Stimulated activated CD8-positive, alpha-beta memory T cell treated with anti-CD3 and anti-CD28 coated beads, Interleukin-2, amount 100 ng/mL, for 48 hours (primary cell): Measurements from ENCODE around the gene TPPP3.

Source experiments
- DNase-seq, 2 donors: peaks; one replicate each; pipeline ENCODE4 v3.0.0-alpha.2; 2020; ENCODE audit warnings: low read depth in 2 of 2

The TPPP3 gene

DNA sequence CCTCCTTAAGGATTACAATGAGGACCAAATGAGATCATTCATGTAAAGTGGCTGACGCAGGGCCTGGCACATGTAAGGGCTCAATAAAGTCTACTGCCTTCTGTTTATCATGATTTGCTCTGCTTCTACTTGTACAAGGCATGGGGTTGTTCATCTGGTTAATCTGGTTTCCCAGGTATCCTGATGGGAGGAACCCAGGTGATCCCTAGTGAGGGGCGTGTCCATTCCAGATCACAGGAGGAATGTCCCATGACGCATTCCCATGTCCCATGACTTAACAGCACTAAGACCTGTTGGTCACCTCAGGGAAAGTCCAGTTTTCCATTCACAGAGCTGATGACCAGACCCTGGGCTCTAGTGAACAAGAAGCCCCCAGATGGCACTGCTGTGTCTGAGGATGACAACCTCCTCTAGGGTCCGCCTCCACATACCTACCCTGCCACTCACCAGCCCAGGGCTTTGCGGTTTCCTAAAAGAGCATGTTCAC lies 11.5 kb upstream of the TPPP3 start:
- no peak for DNase-seq

DNA sequence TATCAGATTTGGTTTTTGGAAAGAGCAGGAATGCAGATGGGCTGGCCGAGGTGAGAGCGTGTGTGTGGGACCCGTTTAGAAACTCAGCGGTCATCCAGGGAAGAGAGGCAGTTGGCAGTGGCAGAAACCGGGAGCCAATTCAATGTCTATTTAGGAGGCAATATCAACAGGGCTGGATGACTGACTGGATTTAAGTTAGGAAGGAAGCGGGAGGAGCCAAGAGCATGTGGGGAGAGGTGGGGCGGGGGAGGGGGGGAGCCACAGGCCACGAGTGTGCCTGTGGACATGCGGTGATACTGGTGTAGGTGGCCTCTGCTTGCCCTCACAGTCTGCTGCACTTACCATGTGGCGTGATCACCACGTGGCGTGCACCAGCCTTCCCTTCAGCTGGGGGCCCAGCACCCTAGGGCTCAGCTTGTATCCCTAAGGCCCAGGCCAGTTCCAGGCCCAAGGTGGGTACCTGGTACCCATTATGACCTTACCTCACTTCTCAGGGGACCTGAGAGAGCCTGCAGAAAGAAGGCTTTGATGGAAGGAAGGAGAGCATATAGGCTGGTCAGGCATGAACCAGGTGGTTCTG lies 10.8 kb upstream of the TPPP3 start:
- no peak for DNase-seq

DNA sequence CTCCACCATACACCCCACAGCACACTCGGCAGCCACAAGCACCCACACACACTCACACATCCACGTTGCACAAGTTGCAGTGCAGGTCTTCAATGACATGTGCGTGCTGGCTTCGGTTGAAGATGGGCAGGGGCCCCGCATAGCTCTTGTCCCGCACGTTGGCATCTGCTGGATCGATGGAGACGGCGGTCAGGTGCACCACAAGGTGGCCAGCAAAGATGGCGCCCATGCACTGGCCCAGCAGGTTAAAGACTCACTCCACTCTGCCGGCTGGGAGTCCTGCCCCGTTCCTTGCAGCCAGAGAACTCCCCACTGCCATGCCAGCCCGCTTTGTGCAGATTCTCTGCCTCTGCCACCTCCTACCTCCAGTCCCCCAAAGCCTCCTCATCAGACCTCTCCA lies 7.6 kb upstream of the TPPP3 start:
- DNase-seq = no peak

DNA sequence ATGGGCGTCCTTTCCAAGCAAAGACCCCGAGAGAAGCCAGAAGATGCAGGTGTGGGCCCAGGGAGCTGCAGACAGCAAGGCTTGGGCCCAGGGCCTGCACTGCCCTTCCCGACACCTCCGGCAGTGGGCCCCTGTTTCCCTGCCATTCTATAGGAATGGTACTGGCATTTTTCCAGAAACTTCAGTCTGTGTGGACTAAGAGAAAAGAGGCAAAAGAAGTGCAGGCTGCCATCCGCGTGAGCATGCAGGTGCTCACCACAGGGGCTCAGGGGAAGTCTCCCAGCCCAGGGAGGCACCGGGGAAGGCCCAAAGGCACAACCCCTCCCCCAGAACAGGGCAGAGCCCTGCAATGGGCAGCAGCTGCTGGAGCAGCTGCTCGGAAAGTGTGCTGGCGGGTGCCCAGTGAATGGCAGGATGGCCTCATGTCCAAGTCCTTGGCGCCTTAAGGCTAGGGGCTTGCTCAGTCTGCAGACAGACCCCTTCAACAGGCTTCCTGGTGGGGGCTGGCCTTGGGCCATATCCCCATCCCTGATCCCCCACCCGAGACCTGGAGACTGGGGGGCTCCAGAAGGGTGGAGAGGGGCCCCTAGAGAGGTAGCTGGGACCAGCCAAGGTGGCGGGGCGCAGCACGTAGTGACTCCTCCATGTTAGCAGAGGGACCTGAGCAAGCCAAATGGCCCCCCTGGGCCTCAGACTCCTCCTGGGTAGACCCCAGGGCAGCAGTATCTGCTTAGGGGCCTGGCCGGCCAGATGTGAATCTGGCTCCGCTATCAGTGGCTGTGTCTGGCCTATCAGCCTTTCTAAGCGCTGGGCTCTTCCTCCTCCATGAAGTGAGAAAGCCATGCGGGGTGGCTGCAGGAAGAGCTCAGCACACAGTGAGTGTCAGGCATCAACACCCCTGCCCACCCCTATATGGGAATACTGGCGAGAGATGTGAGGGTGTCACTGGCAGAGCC lies 6.7 kb upstream of the TPPP3 start:
- DNase-seq = no peak

DNA sequence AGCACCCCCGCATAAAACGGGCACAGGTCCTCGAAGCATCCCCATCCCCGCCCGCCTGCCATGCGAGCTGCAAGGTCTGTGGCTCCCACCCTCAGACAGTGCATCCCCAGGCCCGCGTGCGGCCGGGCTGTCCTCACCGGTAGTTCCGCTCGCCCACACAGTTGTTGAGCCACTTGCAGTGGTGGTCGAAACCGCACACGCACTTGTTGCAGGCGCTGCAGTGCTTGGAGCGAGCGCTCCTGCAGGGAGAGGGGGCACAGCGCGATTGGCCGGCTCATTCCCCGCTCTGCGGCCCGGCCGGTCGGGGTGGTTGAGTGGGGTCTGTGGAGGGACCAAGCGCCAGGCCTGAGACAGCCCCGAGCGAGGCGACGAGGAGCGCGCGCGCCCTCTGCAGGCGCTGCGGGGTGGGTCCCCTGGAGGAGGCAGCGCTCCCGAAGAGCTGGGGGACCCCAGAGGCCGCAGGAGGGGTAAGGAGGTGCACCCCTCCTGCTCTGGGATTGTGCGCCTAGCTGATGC lies 6.0 kb upstream of the TPPP3 start:
- DNase-seq = peak; percentile 42 to 48

DNA sequence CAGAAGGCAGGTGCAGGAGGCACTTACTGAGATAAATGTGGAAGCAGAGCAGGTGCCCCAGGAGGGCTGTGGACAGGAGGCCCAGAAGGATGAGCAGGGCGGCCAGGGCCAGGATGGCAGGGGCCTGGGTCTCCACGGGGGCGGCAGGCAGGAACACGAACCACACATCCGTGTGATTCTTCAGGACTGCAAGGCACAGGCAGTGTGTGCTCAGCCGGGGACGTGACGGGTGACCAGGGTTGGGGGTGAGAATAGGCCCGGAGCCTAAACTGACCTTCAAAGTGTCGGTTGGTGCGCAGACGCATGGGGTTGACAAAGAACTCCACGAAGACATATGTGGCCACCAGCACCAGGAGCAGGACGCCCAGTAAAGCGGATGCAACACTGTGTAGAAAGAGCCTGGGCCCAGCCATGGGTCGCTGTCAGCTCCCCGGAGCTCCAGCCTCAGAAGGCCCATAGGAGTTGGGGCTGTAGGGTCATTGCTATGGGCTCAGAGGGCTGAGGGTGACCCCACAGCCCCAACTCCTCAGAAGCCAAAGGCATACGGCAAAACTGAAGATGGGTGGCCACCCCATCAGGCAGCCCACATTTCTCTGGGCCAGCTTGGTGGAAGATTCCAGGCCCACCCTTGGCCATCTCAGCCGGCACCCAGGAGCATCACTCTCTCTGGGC lies 5.4 kb upstream of the TPPP3 start:
- DNase-seq = no peak

DNA sequence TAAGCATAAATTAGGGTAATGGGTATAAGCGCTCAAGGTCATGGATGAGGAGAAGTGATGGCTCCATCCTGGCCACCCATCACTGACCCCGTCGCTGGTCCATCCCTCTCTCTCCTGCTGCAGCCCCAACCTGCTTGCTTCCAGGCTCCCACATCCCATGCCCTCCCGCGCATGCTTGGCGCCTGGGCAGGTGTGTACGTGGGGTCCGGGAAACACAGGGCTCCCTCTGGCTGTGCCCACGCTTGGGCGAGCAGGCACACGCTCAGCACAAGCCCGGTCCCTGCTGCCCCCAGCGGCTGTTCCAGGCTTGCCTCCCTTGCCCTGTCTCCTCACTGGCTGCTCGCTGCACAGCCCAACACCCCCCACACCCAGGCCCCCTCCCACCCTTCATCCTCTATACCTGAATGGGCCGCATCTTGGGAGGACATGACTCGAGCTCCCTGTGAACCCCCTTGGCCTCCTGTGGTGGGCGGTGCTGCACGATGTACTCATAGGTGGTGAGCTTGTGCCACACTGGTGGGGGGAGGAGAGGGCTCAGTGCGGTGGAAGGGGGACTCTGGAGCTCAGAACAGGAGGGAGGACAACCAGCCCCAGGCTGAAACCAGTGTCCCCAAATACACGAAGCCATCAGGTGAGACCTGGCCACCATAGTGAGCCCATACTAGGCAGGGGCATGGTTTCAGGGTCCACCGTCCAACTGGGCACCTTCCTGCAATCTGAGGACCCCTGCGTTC lies 4.7 kb upstream of the TPPP3 start:
- no peak for DNase-seq

DNA sequence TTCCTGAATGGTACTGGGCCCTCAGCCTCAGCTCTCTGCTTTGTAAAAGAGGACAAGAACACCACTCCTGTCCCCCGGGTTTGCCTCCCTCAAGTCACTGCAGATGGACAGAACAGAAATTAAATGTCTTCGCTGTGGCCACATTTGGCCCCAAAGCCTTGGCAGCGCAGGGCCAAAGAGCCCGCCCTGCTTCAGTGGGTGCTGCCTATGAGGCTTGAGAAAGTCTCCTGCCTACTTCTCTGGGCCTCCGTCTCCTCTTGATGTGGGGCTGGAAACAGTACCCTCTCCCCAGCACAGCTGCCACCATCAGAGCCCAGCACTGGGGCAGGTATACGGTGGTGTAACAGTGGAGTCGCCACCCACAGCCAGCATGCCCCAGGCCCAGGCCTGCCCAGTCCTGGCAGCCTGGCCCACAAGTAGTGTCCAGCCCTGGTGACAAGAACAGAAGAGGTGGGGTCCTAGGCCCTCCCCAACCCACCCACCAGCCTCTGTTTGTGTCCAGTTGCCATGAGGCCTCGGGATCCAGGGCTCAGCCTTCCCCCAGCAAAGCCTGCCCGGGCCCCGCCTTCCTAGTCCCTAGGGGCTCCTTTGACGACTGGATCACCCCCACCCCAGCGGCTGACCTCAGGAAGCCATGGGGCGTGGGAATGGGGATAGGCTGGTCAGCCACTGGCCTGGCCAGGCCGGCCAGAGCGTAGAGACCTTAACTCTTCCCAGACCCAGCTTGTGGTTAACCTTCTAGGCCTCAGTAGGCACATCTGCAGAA lies 3.9 kb upstream of the TPPP3 start:
- no peak for DNase-seq

DNA sequence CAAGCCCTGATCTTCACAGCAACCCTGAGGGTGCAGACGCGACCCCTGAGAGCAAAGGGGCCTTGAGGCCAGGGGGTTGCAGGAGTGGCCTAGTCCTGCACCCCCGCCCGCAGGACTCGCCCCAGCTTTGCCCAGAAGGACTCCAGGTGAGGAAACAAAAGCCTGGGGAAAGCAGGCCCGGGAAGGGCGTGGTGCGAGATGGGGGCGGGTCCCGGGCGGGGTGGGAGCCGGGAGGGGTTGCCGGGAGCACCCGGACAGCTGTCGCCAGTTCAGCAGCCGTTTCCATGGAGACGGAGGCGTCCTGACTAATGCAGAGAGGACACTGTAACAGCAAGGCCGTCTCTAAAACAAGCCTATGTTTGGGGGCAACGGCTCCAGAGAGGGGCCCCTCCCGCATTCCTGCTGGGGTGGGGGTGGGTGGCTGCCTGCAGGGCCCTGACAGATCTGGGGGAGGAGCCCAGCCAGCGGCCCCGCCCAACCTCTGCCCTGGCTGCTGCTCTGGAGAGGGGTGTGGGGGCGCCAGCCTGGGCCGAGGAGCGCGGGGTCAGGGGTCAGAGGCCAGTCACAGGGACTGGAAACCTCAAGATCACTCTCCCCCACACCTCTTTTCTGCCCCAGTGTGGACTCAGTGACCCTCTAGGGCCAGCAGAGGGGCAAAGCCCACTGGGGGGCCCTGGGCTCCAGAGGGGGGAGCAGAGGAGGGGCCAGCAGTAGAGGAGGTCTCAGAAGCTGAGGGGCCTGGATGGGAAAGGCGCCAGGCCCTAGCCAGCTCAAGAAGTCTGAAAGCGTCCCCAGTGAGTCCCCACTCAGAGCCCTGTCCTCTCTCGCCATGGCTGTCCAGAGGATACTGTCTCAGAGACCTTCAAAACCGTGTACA lies 3.1 kb upstream of the TPPP3 start:
- no peak for DNase-seq

DNA sequence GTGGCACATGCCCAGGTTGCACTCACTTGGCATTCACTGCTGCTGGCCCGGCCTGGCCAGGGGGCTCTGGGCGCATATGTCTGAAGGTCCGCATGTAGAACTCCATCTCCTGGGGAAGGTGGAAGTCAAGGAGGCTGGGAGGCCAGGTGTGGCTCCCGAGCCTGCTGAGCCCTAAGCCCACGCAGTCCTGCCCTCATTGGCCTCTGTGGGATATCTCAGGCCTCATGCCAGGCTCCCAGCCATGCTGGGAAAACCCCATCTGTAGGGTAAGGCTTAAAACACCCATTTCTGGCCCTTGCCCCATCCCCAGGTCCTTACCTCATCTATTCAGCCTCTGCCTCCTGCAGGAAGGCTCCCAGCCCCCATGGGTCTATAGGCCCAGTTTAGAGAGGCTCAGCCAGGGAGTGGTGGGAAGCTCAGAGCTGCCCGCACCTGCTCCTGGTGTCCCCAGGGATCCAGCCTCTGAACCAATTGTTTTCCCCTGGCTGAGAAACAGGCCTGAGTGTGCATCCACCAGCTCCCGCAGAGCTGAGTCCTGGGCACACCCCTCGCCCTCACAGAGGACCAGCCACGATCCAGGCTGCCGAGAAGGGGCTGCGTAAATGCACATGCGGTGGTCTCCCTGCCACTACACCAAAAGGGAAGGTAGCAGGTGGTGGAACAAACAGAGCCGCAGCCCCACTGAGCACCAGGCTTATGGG lies 2.3 kb upstream of the TPPP3 start:
- DNase-seq = no peak

DNA sequence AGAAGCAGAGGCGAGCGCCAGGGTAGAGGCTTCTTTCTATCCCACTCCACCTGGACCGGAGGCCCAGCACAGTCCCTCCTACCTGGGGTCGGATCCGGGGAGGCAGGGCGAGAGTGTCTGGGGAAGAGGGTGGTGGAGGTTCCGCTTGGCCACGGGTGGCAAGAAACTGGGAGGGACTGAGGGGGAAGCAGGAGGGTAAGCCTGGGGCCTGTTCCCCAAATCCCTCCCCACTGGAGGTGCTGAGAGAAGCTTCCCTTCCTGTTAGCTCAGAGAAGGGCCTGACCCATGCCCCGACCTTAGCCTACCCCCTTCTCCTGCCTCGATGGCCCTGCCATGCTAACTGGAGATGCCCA lies 1.8 kb upstream of the TPPP3 start:
- DNase-seq = no peak

DNA sequence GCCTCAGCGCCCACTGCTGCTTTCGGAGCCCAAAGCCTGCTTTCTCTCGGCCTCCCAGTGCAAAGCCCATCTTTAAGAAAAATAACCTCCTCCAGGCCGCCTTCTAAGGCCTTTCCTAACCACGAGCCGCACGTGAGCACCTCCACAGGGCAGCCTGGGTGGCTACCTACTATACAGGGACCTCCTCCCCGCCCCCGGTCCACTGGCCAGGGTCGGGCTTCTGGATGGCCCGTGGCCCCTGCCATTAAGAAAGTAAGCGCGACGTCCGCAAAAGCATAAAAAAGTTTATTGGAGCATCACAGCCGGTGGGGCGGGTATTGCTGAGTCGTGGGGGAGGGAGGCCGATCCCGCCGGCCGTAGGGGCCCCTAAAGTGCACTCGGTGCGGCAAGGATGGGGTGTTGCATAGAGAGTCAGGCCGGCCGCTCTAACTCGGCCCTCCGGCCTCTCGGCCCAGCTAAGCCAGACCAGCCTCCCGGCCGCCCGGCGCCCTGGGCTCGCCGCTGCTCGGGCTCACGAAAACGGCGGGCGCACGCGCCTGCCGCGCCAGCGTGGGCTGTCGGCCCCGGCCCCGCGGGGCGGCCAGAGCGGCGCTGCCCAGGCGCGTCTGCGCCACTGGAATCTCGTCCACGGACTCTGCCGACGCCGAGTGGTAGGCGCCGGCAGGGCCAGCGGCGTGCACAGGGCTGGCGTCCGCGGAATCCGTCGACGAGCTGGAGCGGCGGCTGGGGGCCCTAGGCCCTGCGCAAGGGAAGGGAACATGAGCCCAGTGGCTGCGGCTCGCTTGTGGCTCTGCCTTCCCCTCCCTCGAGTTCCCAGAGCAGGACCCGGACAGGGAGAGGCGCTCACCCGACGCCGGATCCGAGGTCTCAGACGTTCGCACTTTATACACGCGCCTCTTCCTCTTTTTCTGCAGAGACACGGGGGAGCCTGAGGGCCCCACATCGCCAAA lies 1.1 kb upstream of the TPPP3 start:
- DNase-seq = no peak

DNA sequence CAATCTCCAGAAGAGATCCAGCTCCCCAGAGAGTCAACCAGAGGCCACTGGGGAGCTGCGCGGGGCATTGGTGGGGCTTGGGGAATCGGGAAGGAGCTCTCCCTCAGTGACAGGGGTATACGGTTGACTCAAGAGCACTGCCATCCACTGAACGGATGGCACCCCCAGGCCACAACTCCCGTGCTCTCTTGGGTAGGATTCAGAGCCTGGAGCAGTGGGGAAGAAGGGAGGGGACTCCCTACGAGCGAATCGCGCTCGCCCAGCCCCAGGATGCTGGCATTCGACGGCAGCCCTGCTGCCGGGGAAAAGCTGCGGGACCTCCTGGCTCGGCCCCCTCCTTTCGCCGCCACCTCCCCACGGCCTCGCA lies 473 bp upstream of the TPPP3 start:
- DNase-seq = no peak

DNA sequence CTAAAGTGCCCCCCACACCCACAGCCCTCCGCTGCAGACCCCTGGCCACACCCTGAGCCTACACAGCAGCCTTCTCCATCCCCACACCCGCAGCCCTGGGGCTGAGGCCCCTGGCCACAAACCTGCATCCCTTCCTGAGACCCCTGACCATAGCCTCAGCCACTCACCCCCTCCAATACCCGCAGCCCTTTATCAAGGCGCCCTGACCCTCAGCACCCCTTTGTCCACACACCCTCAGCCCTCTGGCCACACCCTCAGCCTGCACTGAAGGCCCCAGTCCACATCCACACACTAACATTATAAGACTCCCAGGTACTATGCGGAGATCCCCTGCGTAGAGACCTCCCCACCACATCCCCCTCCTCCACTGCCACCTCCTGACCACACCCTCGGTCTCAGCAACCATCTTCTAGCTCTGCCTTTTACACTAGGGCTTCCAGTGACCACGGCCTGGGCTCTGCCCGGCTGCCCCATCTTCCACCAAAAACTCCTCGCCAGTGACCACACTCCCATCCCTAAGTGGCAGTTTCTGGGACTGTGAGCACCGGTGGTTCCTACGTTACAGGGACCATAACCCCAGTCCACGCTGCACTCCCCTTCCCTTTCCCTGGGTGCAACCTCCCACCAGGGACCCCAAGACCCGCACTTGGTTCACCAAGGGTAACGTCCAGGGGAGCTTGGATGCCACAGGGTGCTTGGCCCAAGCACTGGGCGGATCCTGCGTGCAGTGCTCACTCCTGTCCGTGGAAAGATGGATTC lies 818 bp downstream of the TPPP3 start:
- no peak for DNase-seq

DNA sequence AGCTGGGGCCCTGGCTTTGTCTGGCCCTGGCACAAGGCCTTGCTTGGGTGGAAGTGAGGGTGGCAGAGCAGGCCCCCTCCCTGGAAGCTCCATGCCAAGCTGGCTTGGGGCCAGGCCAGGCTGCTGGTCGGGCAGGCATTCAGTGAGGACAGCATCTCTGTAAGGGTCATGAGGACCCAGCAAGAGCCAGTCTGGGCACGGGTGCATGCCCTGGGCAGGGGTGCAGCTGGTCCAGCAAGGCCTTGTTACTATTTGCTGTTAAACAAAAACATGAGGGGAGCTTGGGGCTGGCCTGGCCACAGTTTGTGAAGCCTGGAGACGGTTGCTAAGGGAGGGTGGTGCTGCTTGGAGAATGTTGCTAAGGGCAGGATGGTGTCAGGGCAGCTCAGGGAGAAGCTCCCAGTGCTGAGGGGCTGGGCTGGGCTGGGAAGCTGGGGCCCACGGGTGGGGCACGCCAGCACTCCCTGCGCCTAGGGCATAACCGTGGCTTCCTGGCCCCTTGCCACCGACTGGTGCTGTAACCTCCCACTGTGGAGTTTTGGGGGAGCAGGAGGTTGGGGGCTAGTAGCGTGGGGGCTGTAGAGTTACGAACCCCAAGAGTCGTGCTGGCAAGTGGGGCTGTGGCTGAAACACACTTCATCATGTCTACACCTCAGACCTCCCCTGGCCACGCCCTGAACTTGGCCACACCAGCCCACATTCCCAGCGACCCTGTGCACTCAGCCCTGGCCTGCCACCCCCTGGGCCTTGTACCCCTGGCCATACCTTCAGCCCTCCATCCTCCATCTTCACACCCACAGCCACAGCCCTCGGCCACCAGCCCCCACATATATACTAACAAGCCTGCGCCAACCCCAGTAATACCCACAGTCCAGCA lies 1.6 kb downstream of the TPPP3 start:
- DNase-seq = no peak

DNA sequence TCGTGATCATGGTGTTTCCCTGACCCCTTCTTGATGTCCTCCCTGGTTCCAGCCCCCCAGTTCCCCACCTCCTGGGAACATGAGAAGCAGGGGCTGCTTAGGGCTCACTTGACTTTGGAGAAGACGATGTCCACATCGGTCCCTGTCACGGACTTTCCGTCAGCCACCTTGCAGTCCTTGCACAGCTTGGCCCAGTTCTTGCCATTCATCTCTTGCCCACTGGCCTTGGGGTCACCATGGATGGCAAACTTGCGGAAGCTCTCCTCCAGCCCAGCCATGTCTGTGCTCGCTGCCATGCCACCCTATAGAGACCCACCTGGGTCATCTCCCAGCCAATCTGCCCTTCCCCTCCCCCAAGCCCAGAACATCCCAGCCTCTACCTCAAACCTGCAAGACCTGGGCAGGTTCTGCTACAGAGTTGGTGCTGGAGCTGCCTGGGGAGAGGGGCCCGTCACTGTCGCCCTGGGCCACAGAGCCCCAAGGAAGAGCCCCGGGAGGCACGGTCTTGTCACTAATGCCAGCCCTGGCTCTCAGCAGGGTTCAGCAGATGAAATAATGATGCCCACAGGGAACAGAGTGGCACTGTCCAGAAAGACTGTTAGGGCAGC lies 2.4 kb downstream of the TPPP3 start:
- DNase-seq = no peak
